HEK293 (cell line): ENCODE measurements around the gene SAV1.

Experiments used
- CTCF ChIA-PET: fragments of 350-600 bp; formaldehyde crosslinking; extraction: SDS; loops from one replicate; lab custom pipeline; 2021; ENCODE audit warnings: antibody characterized with exemption; lab: Yijun Ruan, JAX
- POLR2A ChIA-PET: fragments of 300-600 bp; formaldehyde crosslinking; extraction: SDS; loops from one replicate; lab custom pipeline; 2020; ENCODE audit warnings: antibody characterized with exemption, inconsistent platforms; lab: Yijun Ruan, JAX
- H3K27ac ChIP-seq: fragments of 200-500 bp; sonication (Bioruptor generic); 2 replicates; pipeline ENCODE4 v1.5.1; 2014; ENCODE audit warnings: low read depth, low read length, control low read depth, inconsistent platforms; ENCODE audit errors: extremely low read depth
- H3K36me3 ChIP-seq, 2 experiments: fragments of 200-500 bp in 1 of 2; sonication (Bioruptor generic) in 1 of 2; 1 replicate in 1 of 2; 2 replicates in 1 of 2; pipeline ENCODE4 v1.5.1; 2014 to 2017; ENCODE audit warnings: inconsistent platforms in 2 of 2, low read length in 2 of 2; ENCODE audit not compliant: control insufficient read depth in 2 of 2, insufficient read depth in 1 of 2
- H3K4me1 ChIP-seq: fragments of 200-500 bp; sonication (Bioruptor generic); 2 replicates; pipeline ENCODE4 v1.5.1; 2014; ENCODE audit warnings: mild to moderate bottlenecking, low read length, inconsistent platforms; ENCODE audit not compliant: control insufficient read depth, insufficient read depth
- H3K4me3 ChIP-seq: 2 replicates; pipeline ENCODE4 v1.5.1; 2011; ENCODE audit warnings: low read depth, mild to moderate bottlenecking, control low read depth, low read length, moderate library complexity
- H3K9me3 ChIP-seq: fragments of 200-500 bp; sonication (Bioruptor generic); 2 replicates; pipeline ENCODE4 v1.5.1; 2014; ENCODE audit warnings: low read depth, low read length, inconsistent platforms; ENCODE audit not compliant: control insufficient read depth, insufficient read depth
- HOXC10 ChIP-seq: sonication (generic); formaldehyde crosslinking; IDR thresholded peaks from 2 replicates; pipeline ENCODE4 v1.8.1; 2023; ENCODE audit warnings: mild to moderate bottlenecking, missing genetic modification reagents
- KLF16 ChIP-seq: fragments of 450-650 bp; formaldehyde crosslinking; IDR thresholded peaks from 2 replicates; pipeline ENCODE4 v1.5.1; 2017; ENCODE audit warnings: missing biosample characterization, missing genetic modification characterization
- MYNN ChIP-seq: fragments of 450-650 bp; formaldehyde crosslinking; IDR thresholded peaks from 2 replicates; pipeline ENCODE4 v1.5.1; 2016; ENCODE audit warnings: missing biosample characterization, missing genetic modification characterization, borderline replicate concordance
- OSR2 ChIP-seq: fragments of 450-650 bp; formaldehyde crosslinking; IDR thresholded peaks from 2 replicates; pipeline ENCODE4 v1.5.1; 2016; ENCODE audit warnings: missing biosample characterization, missing genetic modification characterization
- PRDM1 ChIP-seq: fragments of 450-650 bp; formaldehyde crosslinking; IDR thresholded peaks from 2 replicates; pipeline ENCODE4; 2016; ENCODE audit warnings: missing biosample characterization, missing genetic modification characterization
- SP2 ChIP-seq: fragments of 450-650 bp; formaldehyde crosslinking; IDR thresholded peaks from 2 replicates; pipeline ENCODE4 v1.5.1; 2016; ENCODE audit warnings: missing biosample characterization, missing genetic modification characterization
- SP7 ChIP-seq: fragments of 450-650 bp; formaldehyde crosslinking; IDR thresholded peaks from 2 replicates; pipeline ENCODE4 v1.5.1; 2016; ENCODE audit warnings: missing biosample characterization, missing genetic modification characterization
- WT1 ChIP-seq: fragments of 450-650 bp; formaldehyde crosslinking; IDR thresholded peaks from 2 replicates; pipeline ENCODE4 v1.5.1; 2016; ENCODE audit warnings: missing biosample characterization, missing genetic modification characterization
- YY2 ChIP-seq: fragments of 450-650 bp; formaldehyde crosslinking; IDR thresholded peaks from 2 replicates; pipeline ENCODE4 v1.5.1; 2016; ENCODE audit warnings: missing biosample characterization, missing genetic modification characterization
- ZBTB1 ChIP-seq: fragments of 450-650 bp; formaldehyde crosslinking; IDR thresholded peaks from 2 replicates; pipeline ENCODE4 v1.5.1; 2016; ENCODE audit warnings: missing biosample characterization, missing genetic modification characterization
- ZBTB17 ChIP-seq: fragments of 450-650 bp; formaldehyde crosslinking; IDR thresholded peaks from 2 replicates; pipeline ENCODE4 v1.5.1; 2016; ENCODE audit warnings: missing biosample characterization, missing genetic modification characterization
- ZBTB44 ChIP-seq: fragments of 450-650 bp; IDR thresholded peaks from 2 replicates; pipeline ENCODE4 v1.5.1; 2018; ENCODE audit warnings: missing biosample characterization, mild to moderate bottlenecking, missing genetic modification characterization
- ZEB2 ChIP-seq: fragments of 450-650 bp; formaldehyde crosslinking; IDR thresholded peaks from 2 replicates; pipeline ENCODE4 v1.5.1; 2016; ENCODE audit warnings: missing biosample characterization, missing genetic modification characterization
- ZFP69B ChIP-seq: fragments of 450-650 bp; formaldehyde crosslinking; IDR thresholded peaks from 2 replicates; pipeline ENCODE4 v1.5.1; 2016; ENCODE audit warnings: missing biosample characterization, missing genetic modification characterization
- ZNF133 ChIP-seq: fragments of 450-650 bp; formaldehyde crosslinking; IDR thresholded peaks from 2 replicates; pipeline ENCODE4 v1.5.1; 2016; ENCODE audit warnings: missing biosample characterization, missing genetic modification characterization
- ZNF169 ChIP-seq: fragments of 450-650 bp; formaldehyde crosslinking; IDR thresholded peaks from 2 replicates; pipeline ENCODE4 v1.5.1; 2016; ENCODE audit warnings: missing biosample characterization, missing genetic modification characterization
- ZNF26 ChIP-seq: fragments of 450-650 bp; formaldehyde crosslinking; IDR thresholded peaks from 2 replicates; pipeline ENCODE4 v1.5.1; 2016; ENCODE audit warnings: missing biosample characterization, missing genetic modification characterization
- ZNF280D ChIP-seq: fragments of 450-650 bp; formaldehyde crosslinking; IDR thresholded peaks from 2 replicates; pipeline ENCODE4 v1.5.1; 2016; ENCODE audit warnings: missing biosample characterization, missing genetic modification characterization
- ZNF292 ChIP-seq: fragments of 450-650 bp; formaldehyde crosslinking; IDR thresholded peaks from 2 replicates; pipeline ENCODE4 v1.5.1; 2016; ENCODE audit warnings: low read depth, missing biosample characterization, missing genetic modification characterization, borderline replicate concordance
- ZNF335 ChIP-seq: fragments of 450-650 bp; formaldehyde crosslinking; conservative IDR thresholded peaks from 2 replicates; pipeline ENCODE4 v1.5.1; 2016; ENCODE audit warnings: missing biosample characterization, missing genetic modification characterization
- ZNF341 ChIP-seq: fragments of 450-650 bp; formaldehyde crosslinking; IDR thresholded peaks from 2 replicates; pipeline ENCODE4; 2016; ENCODE audit warnings: low read depth, missing biosample characterization, missing genetic modification characterization
- ZNF366 ChIP-seq: fragments of 450-650 bp; formaldehyde crosslinking; conservative IDR thresholded peaks from 2 replicates; pipeline ENCODE4 v1.5.1; 2016; ENCODE audit warnings: missing biosample characterization, missing genetic modification characterization
- ZNF416 ChIP-seq: fragments of 450-650 bp; formaldehyde crosslinking; IDR thresholded peaks from 2 replicates; pipeline ENCODE4 v1.5.1; 2016; ENCODE audit warnings: missing biosample characterization, missing genetic modification characterization
- ZNF48 ChIP-seq: fragments of 450-650 bp; formaldehyde crosslinking; IDR thresholded peaks from 2 replicates; pipeline ENCODE4 v1.5.1; 2016; ENCODE audit warnings: missing biosample characterization, missing genetic modification characterization
- ZNF501 ChIP-seq: fragments of 450-650 bp; formaldehyde crosslinking; IDR thresholded peaks from 2 replicates; pipeline ENCODE4 v1.5.1; 2016; ENCODE audit warnings: missing biosample characterization, missing genetic modification characterization
- ZNF558 ChIP-seq: fragments of 450-650 bp; formaldehyde crosslinking; IDR thresholded peaks from 2 replicates; pipeline ENCODE4 v1.5.1; 2016; ENCODE audit warnings: missing biosample characterization, missing genetic modification characterization
- ZNF561 ChIP-seq: fragments of 450-650 bp; IDR thresholded peaks from 2 replicates; pipeline ENCODE4 v1.5.1; 2018; ENCODE audit warnings: missing biosample characterization, missing genetic modification characterization, borderline replicate concordance
- ZNF600 ChIP-seq: fragments of 450-650 bp; formaldehyde crosslinking; IDR thresholded peaks from 2 replicates; pipeline ENCODE4 v1.5.1; 2016; ENCODE audit warnings: missing biosample characterization, missing genetic modification characterization
- ZNF654 ChIP-seq: fragments of 450-650 bp; formaldehyde crosslinking; IDR thresholded peaks from 2 replicates; pipeline ENCODE4 v1.5.1; 2016; ENCODE audit warnings: low read depth, missing biosample characterization, missing genetic modification characterization
- ZNF776 ChIP-seq: fragments of 450-650 bp; formaldehyde crosslinking; IDR thresholded peaks from 2 replicates; pipeline ENCODE4 v1.5.0; 2017; ENCODE audit warnings: missing biosample characterization, missing genetic modification characterization, borderline replicate concordance
- ZNF830 ChIP-seq: fragments of 450-650 bp; IDR thresholded peaks from 2 replicates; pipeline ENCODE4 v1.5.0; 2018; ENCODE audit warnings: missing biosample characterization, missing genetic modification characterization, low read depth, mild to moderate bottlenecking, moderate library complexity
- TF ChIP-seq, protein P1 (sequence below): fragments of 450-650 bp; formaldehyde crosslinking; IDR thresholded peaks from 2 replicates; pipeline ENCODE4 v1.5.1; 2017; ENCODE audit warnings: missing biosample characterization, missing genetic modification characterization

The SAV1 gene

DNA sequence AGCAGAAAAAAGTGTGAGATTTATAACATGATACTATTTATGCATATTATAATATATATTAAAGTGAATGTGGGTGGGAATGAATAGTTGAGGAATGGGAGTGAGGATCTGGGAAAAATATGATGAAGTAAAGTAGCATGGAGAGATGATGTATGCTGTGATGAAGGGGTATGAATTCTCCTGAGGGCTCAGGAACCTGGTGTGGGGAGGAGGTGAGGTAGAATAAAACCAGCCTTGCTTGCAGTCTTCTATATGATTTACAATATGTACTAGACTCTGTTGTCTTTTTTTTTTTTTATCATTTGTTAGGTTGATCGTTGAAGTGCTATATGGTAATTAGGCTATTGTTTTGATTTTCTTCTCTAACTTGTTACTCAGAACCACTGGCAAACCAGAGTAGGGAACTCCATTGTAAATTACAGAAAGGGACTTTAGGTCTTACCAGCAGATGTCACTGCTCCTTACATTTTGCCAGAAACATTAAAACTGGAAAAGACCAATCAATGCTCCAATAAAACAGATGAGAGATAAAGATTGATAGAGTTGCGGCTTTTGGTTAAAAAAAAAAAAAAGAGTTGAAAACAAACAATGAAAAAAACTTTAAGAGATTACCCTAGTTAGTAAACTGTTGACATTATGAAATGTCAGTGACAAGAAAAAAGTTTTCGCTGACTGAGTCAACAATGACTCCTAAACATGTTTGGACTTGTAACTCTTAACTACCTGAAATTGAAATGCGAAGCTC, 68.2 kb downstream of the SAV1 start (continued):
- TF ChIP-seq PRDM1 (tag by site-specific recombination): peak; percentile 78
- TF ChIP-seq SP7 (tag by site-specific recombination): peak; percentile 66
- TF ChIP-seq ZNF558: peak; percentile 60; the same call in 1 of the 2 replicates
- peak; percentile 77 for TF ChIP-seq ZNF335 (tag by site-specific recombination)
- TF ChIP-seq ZNF26: no peak
- no peak for TF ChIP-seq ZNF501 (tag by site-specific recombination)
- TF ChIP-seq ZEB2 (tag by site-specific recombination): peak; percentile 78
- TF ChIP-seq, protein P1, sequence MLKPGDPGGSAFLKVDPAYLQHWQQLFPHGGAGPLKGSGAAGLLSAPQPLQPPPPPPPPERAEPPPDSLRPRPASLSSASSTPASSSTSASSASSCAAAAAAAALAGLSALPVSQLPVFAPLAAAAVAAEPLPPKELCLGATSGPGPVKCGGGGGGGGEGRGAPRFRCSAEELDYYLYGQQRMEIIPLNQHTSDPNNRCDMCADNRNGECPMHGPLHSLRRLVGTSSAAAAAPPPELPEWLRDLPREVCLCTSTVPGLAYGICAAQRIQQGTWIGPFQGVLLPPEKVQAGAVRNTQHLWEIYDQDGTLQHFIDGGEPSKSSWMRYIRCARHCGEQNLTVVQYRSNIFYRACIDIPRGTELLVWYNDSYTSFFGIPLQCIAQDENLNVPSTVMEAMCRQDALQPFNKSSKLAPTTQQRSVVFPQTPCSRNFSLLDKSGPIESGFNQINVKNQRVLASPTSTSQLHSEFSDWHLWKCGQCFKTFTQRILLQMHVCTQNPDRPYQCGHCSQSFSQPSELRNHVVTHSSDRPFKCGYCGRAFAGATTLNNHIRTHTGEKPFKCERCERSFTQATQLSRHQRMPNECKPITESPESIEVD: peak; percentile 98
- TF ChIP-seq ZNF169 (tag by site-specific recombination): no peak
- TF ChIP-seq ZFP69B (tag by site-specific recombination): 0 out of 2 replicates have a peak, but pooled peaks have one; percentile 21
- no peak for TF ChIP-seq ZNF48 (tag by site-specific recombination)
- peak; percentile 34; the same call in 1 of the 2 replicates for TF ChIP-seq ZNF561 (tag by site-specific recombination)
- no peak for TF ChIP-seq KLF16
- peak; percentile 62 for TF ChIP-seq WT1 (tag by site-specific recombination)
- peak; percentile 5; the same call in 1 of the 2 replicates for TF ChIP-seq SP2 (tag by site-specific recombination)
- TF ChIP-seq ZBTB1 (tag by site-specific recombination): 0 out of 2 replicates have a peak, but pooled peaks have one; percentile 78
- TF ChIP-seq ZNF366 (tag by site-specific recombination): peak; percentile 37; the same call in 1 of the 2 replicates

DNA sequence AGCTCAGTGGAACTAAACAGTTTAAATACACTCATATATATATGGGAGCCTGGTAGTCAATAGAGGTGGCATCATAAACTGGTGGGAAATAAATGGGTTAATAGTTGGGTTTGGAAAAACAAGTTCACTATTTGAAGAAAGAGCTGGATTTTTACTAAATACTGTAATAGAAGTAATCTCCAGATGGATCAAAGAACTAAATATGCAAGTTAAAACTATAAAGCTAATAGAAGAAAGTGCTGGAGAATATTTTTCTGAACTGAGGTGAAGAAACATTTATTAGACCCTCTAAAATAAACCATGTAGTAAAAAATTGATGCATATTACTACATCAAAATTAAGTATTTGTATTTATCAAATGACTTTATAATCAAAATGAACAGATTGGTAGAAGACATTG, 69.3 kb downstream of the SAV1 start:
- POLR2A ChIA-PET: no interaction called here
- Histone ChIP-seq H3K9me3 (no peaks in the 10 kb centered on the region), H3K4me3 (no peak overlapping the region), H3K4me1 (peaks cover 6% of the 10 kb centered on the region), H3K27ac (no peak overlapping the region), H3K36me3 (no peaks in the 10 kb centered on the region)
- CTCF ChIA-PET: interaction anchor here (0.7 to 2.7 kb wide), 7 partner anchors 21 to 866 kb away, joined by 3 to 10 read pairs (median 4); no protein-coding TSS in a partner anchor
- TF ChIP-seq ZNF776 (tag by site-specific recombination): no peak
- no peak for TF ChIP-seq YY2 (tag by site-specific recombination)
- TF ChIP-seq HOXC10 (CRISPR knock-in tag): no peak
- TF ChIP-seq ZNF654 (tag by site-specific recombination): no peak
- no peak for TF ChIP-seq ZNF416 (tag by site-specific recombination)
- TF ChIP-seq ZNF280D (tag by site-specific recombination): no peak
- no peak for TF ChIP-seq ZNF830 (tag by site-specific recombination)
- TF ChIP-seq OSR2 (tag by site-specific recombination): no peak
- no peak for TF ChIP-seq ZNF341
- no peak for TF ChIP-seq MYNN
- no peak for TF ChIP-seq ZNF133 (tag by site-specific recombination)
- no peak for TF ChIP-seq ZBTB44
- TF ChIP-seq ZNF600 (tag by site-specific recombination): no peak
- TF ChIP-seq ZNF292 (tag by site-specific recombination): no peak
- no peak for TF ChIP-seq ZBTB17 (tag by site-specific recombination)
